HepG2 (cell line): ENCODE measurements around the gene EARS2. TPM values are rescaled to one million over a fixed set of nuclear protein-coding genes. Genes with fewer than 3 reads are reported as not detected.

Experiments
- E2F2 ChIP-seq: sonication (generic); formaldehyde crosslinking; IDR thresholded peaks from 2 replicates; pipeline ENCODE4 v1.4.0; 2020; ENCODE audit warnings: missing genetic modification reagents, borderline replicate concordance
- FOXO4 ChIP-seq: sonication (generic); formaldehyde crosslinking; conservative IDR thresholded peaks from 2 replicates; pipeline ENCODE4 v1.8.1; 2023; ENCODE audit warnings: missing genetic modification reagents
- GMEB1 ChIP-seq: sonication (generic); formaldehyde crosslinking; IDR thresholded peaks from 2 replicates; pipeline ENCODE4 v1.5.1; 2020; ENCODE audit warnings: missing genetic modification reagents, mild to moderate bottlenecking, borderline replicate concordance
- HHEX ChIP-seq: IDR thresholded peaks from 2 replicates; pipeline ENCODE4 v1.6.1; 2016; ENCODE audit warnings: control low read depth
- HOXA5 ChIP-seq: sonication (generic); formaldehyde crosslinking; IDR thresholded peaks from 2 replicates; pipeline ENCODE4 v1.4.0; 2020; ENCODE audit warnings: missing genetic modification reagents
- ISX ChIP-seq: sonication (generic); formaldehyde crosslinking; conservative IDR thresholded peaks from 2 replicates; pipeline ENCODE4 v1.5.0; 2020; ENCODE audit warnings: missing genetic modification reagents
- JDP2 ChIP-seq: sonication (generic); formaldehyde crosslinking; IDR thresholded peaks from 2 replicates; pipeline ENCODE4 v1.8.1; 2022; ENCODE audit warnings: missing genetic modification reagents, borderline replicate concordance
- KDM6A ChIP-seq: IDR thresholded peaks from 2 replicates; pipeline ENCODE4 v1.6.1; 2016; ENCODE audit warnings: low read depth
- SMYD3 ChIP-seq: sonication (generic); formaldehyde crosslinking; IDR thresholded peaks from 2 replicates; pipeline ENCODE4 v1.8.1; 2023; ENCODE audit warnings: mild to moderate bottlenecking, missing genetic modification reagents
- TCF12 ChIP-seq, 2 experiments: fragments of 450-650 bp in 1 of 2; sonication (generic) in 1 of 2; formaldehyde crosslinking in 1 of 2; IDR thresholded peaks; 2 replicates each; pipeline versions ENCODE4 v1.6.1 to v1.8.0; 2017 to 2022; ENCODE audit warnings: antibody characterized with exemption in 1 of 2, mild to moderate bottlenecking in 1 of 2, missing genetic modification reagents in 1 of 2, moderate library complexity in 1 of 2
- TP53 ChIP-seq: sonication (generic); formaldehyde crosslinking; conservative IDR thresholded peaks from 2 replicates; pipeline ENCODE4 v1.4.0; 2020; ENCODE audit warnings: missing genetic modification reagents
- ZBTB7B ChIP-seq: sonication (generic); formaldehyde crosslinking; IDR thresholded peaks from 2 replicates; pipeline ENCODE4 v1.4.0; 2020; ENCODE audit warnings: missing genetic modification reagents
- ZFP36L1 ChIP-seq: sonication (generic); formaldehyde crosslinking; IDR thresholded peaks from 2 replicates; pipeline ENCODE4 v1.8.0; 2022; ENCODE audit warnings: mild to moderate bottlenecking, missing genetic modification reagents, moderate library complexity
- ZNF12 ChIP-seq: sonication (generic); formaldehyde crosslinking; IDR thresholded peaks from 2 replicates; pipeline ENCODE4 v1.5.0; 2020; ENCODE audit warnings: missing genetic modification reagents
- ZNF20 ChIP-seq: sonication (generic); formaldehyde crosslinking; IDR thresholded peaks from 2 replicates; pipeline ENCODE4 v1.4.0; 2020; ENCODE audit warnings: mild to moderate bottlenecking, moderate library complexity, missing genetic modification reagents
- ZNF280B ChIP-seq: sonication (generic); formaldehyde crosslinking; IDR thresholded peaks from 2 replicates; pipeline ENCODE4 v1.5.0; 2020; ENCODE audit warnings: missing genetic modification reagents, mild to moderate bottlenecking, borderline replicate concordance
- ZNF329 ChIP-seq: sonication (generic); formaldehyde crosslinking; IDR thresholded peaks from 2 replicates; pipeline ENCODE4 v1.9.0; 2021; ENCODE audit warnings: low read depth, mild to moderate bottlenecking, missing genetic modification reagents
- ZNF562 ChIP-seq: sonication (generic); formaldehyde crosslinking; IDR thresholded peaks from 2 replicates; pipeline ENCODE4 v1.8.0; 2022; ENCODE audit warnings: missing genetic modification reagents, borderline replicate concordance
- ZNF567 ChIP-seq: sonication (generic); formaldehyde crosslinking; IDR thresholded peaks from 2 replicates; pipeline ENCODE4 v1.8.1; 2023; ENCODE audit warnings: mild to moderate bottlenecking, missing genetic modification reagents, borderline replicate concordance
- ZNF615 ChIP-seq: sonication (generic); formaldehyde crosslinking; IDR thresholded peaks from 2 replicates; pipeline ENCODE4 v1.5.0; 2020; ENCODE audit warnings: mild to moderate bottlenecking, missing genetic modification reagents, borderline replicate concordance
- ZNF678 ChIP-seq: sonication (generic); formaldehyde crosslinking; IDR thresholded peaks from 2 replicates; pipeline ENCODE4 v1.4.0; 2020; ENCODE audit warnings: mild to moderate bottlenecking, missing genetic modification reagents
- ZNF704 ChIP-seq: sonication (generic); formaldehyde crosslinking; IDR thresholded peaks from 2 replicates; pipeline ENCODE4 v1.8.1; 2023; ENCODE audit warnings: mild to moderate bottlenecking, inconsistent platforms, moderate library complexity, missing genetic modification reagents, borderline replicate concordance
- polyA plus RNA-seq, 8 experiments: library from polyadenylated mRNA; depleted of rRNA in 3 of 8; stranded (reverse) in 7 of 8; unstranded in 1 of 8; fragments of >200 nt; fragmentation: Illumina TruSeq in 4 of 8; extraction: Trizol in 4 of 8; gene quantifications; 2 replicates each; pipeline versions ENCODE4 v1.2.1 to v1.2.3, GENCODE V29; 2011 to 2016; ENCODE audit warnings: low read depth in 4 of 8, missing spikeins in 1 of 8, mixed read lengths in 1 of 8; ENCODE audit not compliant: insufficient read depth in 1 of 8
- total RNA-seq, 5 experiments: library from RNA; depleted of rRNA; stranded (reverse); fragments of >200 nt; fragmentation: Illumina TruSeq; extraction: Trizol; gene quantifications; 2 replicates each; pipeline ENCODE4 v1.2.3, GENCODE V29; 2016; ENCODE audit warnings: low read depth in 1 of 5

Gene EARS2
- total and polyA plus RNA-seq, 2 of the 13 experiments (the other 11 are each of a cell fraction or from before 2014, with no cell fraction given): 49.4 to 80.4 TPM

DNA sequence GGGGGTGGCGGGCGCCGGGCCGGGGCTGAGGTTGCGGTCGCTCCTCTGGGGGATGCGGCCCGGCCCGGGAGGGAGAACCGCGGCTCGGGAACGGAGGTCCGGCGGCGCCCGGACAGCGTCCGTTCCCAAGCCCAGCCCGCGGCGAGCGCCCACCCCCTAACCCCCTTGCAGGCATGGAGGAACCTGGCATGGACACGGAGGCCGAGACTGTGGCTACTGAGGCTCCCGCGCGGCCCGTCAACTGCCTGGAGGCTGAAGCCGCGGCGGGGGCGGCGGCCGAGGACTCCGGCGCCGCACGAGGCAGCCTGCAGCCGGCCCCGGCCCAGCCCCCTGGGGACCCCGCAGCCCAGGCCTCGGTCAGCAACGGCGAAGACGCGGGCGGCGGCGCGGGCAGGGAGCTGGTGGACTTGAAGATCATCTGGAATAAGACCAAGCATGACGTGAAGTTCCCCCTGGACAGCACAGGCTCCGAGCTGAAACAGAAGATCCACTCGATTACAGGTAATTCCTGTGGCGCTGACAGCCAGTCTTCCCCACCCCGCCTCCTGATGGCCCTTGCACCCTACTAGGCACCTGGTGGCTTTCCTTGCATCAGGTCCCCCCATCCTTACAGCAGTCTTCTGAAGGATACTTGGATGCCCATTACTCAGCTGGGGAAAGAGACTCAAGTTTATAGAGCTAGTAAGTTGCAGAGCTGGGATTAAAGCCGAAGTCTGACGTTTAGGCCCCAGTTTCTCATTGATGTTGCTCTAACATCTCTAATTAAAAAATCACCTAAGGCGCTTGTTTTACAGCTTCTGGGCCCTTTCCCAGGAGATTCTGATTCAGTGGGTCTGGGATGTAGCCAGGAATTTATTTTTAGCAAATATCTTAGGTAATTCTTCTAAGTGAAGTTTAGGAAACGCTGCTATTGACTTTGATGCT, 891 bp upstream of the EARS2 start (continued):
- TF ChIP-seq TCF12 (IDR thresholded peaks at IDR 0.05) (no peak), TCF12 (CRISPR knock-in tag; IDR thresholded peaks at IDR 0.05) (no peak; the same call in 1 of the 2 replicates), GMEB1 (CRISPR knock-in tag) (no peak), ZNF678 (CRISPR knock-in tag) (no peak), ZNF329 (CRISPR knock-in tag) (peak; percentile 92; the same call in 1 of the 2 replicates), ZNF704 (CRISPR knock-in tag) (no peak), ZBTB7B (CRISPR knock-in tag) (no peak; the same call in 1 of the 2 replicates), FOXO4 (CRISPR knock-in tag) (no peak), ZNF562 (CRISPR knock-in tag) (no peak), HHEX (CRISPR knock-in tag) (no peak), TP53 (CRISPR knock-in tag) (no peak), ZFP36L1 (CRISPR knock-in tag) (no peak), ZNF615 (CRISPR knock-in tag) (no peak), E2F2 (CRISPR knock-in tag) (no peak), KDM6A (CRISPR knock-in tag) (no peak), ZNF20 (no peak), SMYD3 (CRISPR knock-in tag) (no peak; the same call in 1 of the 2 replicates), ISX (CRISPR knock-in tag) (0 out of 2 replicates have a peak, but pooled peaks have one; percentile 35), ZNF567 (CRISPR knock-in tag) (no peak), ZNF12 (CRISPR knock-in tag) (no peak), ZNF280B (CRISPR knock-in tag) (no peak; the same call in 1 of the 2 replicates), HOXA5 (CRISPR knock-in tag) (peak; percentile 50; the same call in 1 of the 2 replicates), JDP2 (CRISPR knock-in tag) (no peak)
